Cerebellar nuclear complex (tissue), 1 donor: ENCODE measurements around the gene ZNF14.
"Not testable (repeated sequence)": the region's sequence is repeated elsewhere in the genome, so short reads cannot be mapped to it uniquely, and the experiment has no call there.

ENCODE experiments used
- DNase-seq, 2 experiments: peaks; one replicate each; lab custom pipeline; 2025; lab: John Stamatoyannopoulos, UW

Gene ZNF14

GRCh38 chr19:19746286-19747213 lies 13.6 kb upstream of the ZNF14 start:
- DNase-seq: no peak

GRCh38 chr19:19745496-19746285 lies 12.8 kb upstream of the ZNF14 start:
- no peak for DNase-seq

GRCh38 chr19:19744641-19745040 lies 11.7 kb upstream of the ZNF14 start:
- no peak for DNase-seq

GRCh38 chr19:19743921-19744320 lies 11.0 kb upstream of the ZNF14 start:
- not testable (repeated sequence) for DNase-seq

- no peak for DNase-seq
These were observed 10.3 kb upstream of the ZNF14 start for GRCh38 chr19:19743176-19743575.

- no peak for DNase-seq
These were observed 9.9 kb upstream of the ZNF14 start for GRCh38 chr19:19742773-19743172.

- DNase-seq: no peak
These were observed 8.3 kb upstream of the ZNF14 start for GRCh38 chr19:19741184-19741583.

GRCh38 chr19:19740755-19741154 lies 7.8 kb upstream of the ZNF14 start:
- no peak for DNase-seq

- no peak for DNase-seq
These were observed 5.7 kb upstream of the ZNF14 start for GRCh38 chr19:19738564-19738963.

GRCh38 chr19:19737559-19738332 lies 4.8 kb upstream of the ZNF14 start:
- DNase-seq: no peak

- no peak for DNase-seq
These were observed 11.0 kb downstream of the ZNF14 start for GRCh38 chr19:19721896-19722295.

GRCh38 chr19:19719798-19720197 lies 13.1 kb downstream of the ZNF14 start:
- no peak for DNase-seq

- DNase-seq: no peak
These were observed 20.7 kb downstream of the ZNF14 start for GRCh38 chr19:19711934-19712828.

GRCh38 chr19:19711306-19711933 lies 21.5 kb downstream of the ZNF14 start:
- DNase-seq: no peak

GRCh38 chr19:19710506-19710905 lies 22.4 kb downstream of the ZNF14 start:
- no peak for DNase-seq

GRCh38 chr19:19704836-19705235 lies 28.1 kb downstream of the ZNF14 start:
- DNase-seq: no peak

- not testable (repeated sequence) for DNase-seq
These were observed 32.4 kb downstream of the ZNF14 start for GRCh38 chr19:19700493-19700892.

- DNase-seq: no peak
These were observed 35.3 kb downstream of the ZNF14 start for GRCh38 chr19:19697589-19697988.

- no peak for DNase-seq
These were observed 36.5 kb downstream of the ZNF14 start for GRCh38 chr19:19696386-19696785.

GRCh38 chr19:19691683-19692082 lies 41.2 kb downstream of the ZNF14 start:
- no peak for DNase-seq

GRCh38 chr19:19689023-19689422 lies 43.9 kb downstream of the ZNF14 start:
- not testable (repeated sequence) for DNase-seq
